Keratinocyte (primary cell): ENCODE results near the gene PLCH2.

Experiments
- EZH2 ChIP-seq: IDR thresholded peaks from one replicate; pipeline ENCODE4 v1.6.1; 2012; ENCODE audit warnings: inconsistent platforms, mild to moderate bottlenecking, low read length, moderate library complexity
- TF ChIP-seq, protein P1 (sequence below), 3 experiments: IDR thresholded peaks in 1 of 3; conservative IDR thresholded peaks in 1 of 3; optimal IDR thresholded peaks in 1 of 3; 2 replicates in 2 of 3; 3 replicates in 1 of 3; pipeline versions ENCODE3 to v1.5.1; 2011; ENCODE audit warnings: low read length in 3 of 3, mild to moderate bottlenecking in 3 of 3, moderate library complexity in 2 of 3, control low read depth in 1 of 3, inconsistent platforms in 1 of 3; ENCODE audit not compliant: insufficient read depth in 2 of 3; ENCODE audit errors: extremely low read depth in 1 of 3

DNA sequence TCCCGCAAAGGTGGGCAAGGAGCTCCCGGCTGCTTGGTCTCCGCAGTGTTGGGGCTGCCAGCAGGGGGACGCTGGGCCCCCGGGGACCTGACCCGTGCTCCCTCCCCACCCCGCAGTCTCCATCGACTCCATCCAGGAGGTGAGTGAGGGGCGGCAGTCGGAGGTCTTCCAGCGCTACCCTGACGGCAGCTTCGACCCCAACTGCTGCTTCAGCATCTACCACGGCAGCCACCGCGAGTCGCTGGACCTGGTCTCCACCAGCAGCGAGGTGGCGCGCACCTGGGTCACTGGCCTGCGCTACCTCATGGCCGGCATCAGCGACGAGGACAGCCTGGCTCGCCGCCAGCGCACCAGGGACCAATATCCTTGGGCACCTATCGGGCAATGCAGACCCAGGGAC is 3.5 kb downstream of the PLCH2 start:
- TF ChIP-seq, protein P1, sequence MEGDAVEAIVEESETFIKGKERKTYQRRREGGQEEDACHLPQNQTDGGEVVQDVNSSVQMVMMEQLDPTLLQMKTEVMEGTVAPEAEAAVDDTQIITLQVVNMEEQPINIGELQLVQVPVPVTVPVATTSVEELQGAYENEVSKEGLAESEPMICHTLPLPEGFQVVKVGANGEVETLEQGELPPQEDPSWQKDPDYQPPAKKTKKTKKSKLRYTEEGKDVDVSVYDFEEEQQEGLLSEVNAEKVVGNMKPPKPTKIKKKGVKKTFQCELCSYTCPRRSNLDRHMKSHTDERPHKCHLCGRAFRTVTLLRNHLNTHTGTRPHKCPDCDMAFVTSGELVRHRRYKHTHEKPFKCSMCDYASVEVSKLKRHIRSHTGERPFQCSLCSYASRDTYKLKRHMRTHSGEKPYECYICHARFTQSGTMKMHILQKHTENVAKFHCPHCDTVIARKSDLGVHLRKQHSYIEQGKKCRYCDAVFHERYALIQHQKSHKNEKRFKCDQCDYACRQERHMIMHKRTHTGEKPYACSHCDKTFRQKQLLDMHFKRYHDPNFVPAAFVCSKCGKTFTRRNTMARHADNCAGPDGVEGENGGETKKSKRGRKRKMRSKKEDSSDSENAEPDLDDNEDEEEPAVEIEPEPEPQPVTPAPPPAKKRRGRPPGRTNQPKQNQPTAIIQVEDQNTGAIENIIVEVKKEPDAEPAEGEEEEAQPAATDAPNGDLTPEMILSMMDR (optimal IDR thresholded peaks at IDR 0.05 in 1 of 3, IDR thresholded peaks at IDR 0.05 in 1 of 3, conservative IDR thresholded peaks at IDR 0.05 in 1 of 3; ENCODE audit: extremely low read depth in 1 of 3, insufficient read depth in 2 of 3, low read length in 3 of 3): no peak
- TF ChIP-seq EZH2: no peak
